Astrocyte of the cerebellum (primary cell): ENCODE data around the gene EGFR.

Source experiments
- DNase-seq: peaks from one replicate; pipeline ENCODE4 v3.0.0-alpha.2; 2011; ENCODE audit warnings: low read depth
- H3K4me3 ChIP-seq: 2 replicates; pipeline ENCODE4 v1.5.1; 2011; ENCODE audit warnings: mild to moderate bottlenecking, low read depth, low read length, moderate library complexity
- CTCF ChIP-seq: IDR thresholded peaks from 2 replicates; pipeline ENCODE4 v1.5.1; 2012; ENCODE audit warnings: low read length, low read depth, moderate library complexity, mild to moderate bottlenecking; ENCODE audit errors: missing control alignments
- in situ Hi-C: cut with HindIII; loops from 2 replicates; pipeline ENCODE4 v1.10.0; 2017; ENCODE audit warnings: low sequenced_read_pairs

EGFR gene

GRCh38 chr7:55019691-55020465 is 1.1 kb downstream of the EGFR start:
- in situ Hi-C loops: no loop called here
- DNase-seq: no peak
- peak; percentile 19 for TF ChIP-seq CTCF
- peak overlapping the region; percentile 83 for H3K4me3 ChIP-seq

GRCh38 chr7:55020466-55020871 is 1.7 kb downstream of the EGFR start:
- in situ Hi-C loops: no loop called here

GRCh38 chr7:55021053-55021452 is 2.2 kb downstream of the EGFR start:
- in situ Hi-C loops: no loop called here
- no peak for DNase-seq
- peak overlapping the region; percentile 83 for H3K4me3 ChIP-seq
- TF ChIP-seq CTCF: no peak

More at GRCh38 chr7:55020466-55020871, 1.7 kb downstream of the EGFR start:
- H3K4me3 ChIP-seq: peak overlapping the region; percentile 83
- DNase-seq: no peak
- TF ChIP-seq CTCF: no peak

GRCh38 chr7:55022002-55022985 is 3.5 kb downstream of the EGFR start:
- no peak for DNase-seq
- peak overlapping the region; percentile 83 for H3K4me3 ChIP-seq

GRCh38 chr7:55023841-55024505 is 5.2 kb downstream of the EGFR start:
- no peak for DNase-seq
- H3K4me3 ChIP-seq: no peak overlapping the region
- in situ Hi-C loops: no loop called here
- no peak for TF ChIP-seq CTCF

More at GRCh38 chr7:55022002-55022985, 3.5 kb downstream of the EGFR start:
- TF ChIP-seq CTCF: no peak
- in situ Hi-C loops: no loop called here

GRCh38 chr7:55024776-55025175 is 6.0 kb downstream of the EGFR start:
- no peak overlapping the region for H3K4me3 ChIP-seq
- in situ Hi-C loops: no loop called here
- no peak for TF ChIP-seq CTCF
- DNase-seq: no peak
